NCI-H1092 treated with DMSO at 0.1 percent for 48 hours (cell line): ENCODE results near the gene KCNG1.
"Not testable (repeated sequence)": the region's sequence is repeated elsewhere in the genome, so short reads cannot be mapped to it uniquely, and the experiment has no call there.

Experiments used
- DNase-seq: peaks from one replicate; lab custom pipeline; 2025; lab: John Stamatoyannopoulos, UW

The KCNG1 gene

GRCh38 chr20:51022803-51023616, at the start of gene KCNG1:
TSS of gene KCNG1 (minus strand) at chr20:51023107. CDS start at chr20:51010338, 12,769 bp downstream.
- DNase-seq, result no peak

- no peak for DNase-seq
Measured at GRCh38 chr20:51070621-51071020, 47.7 kb upstream of the KCNG1 start.

GRCh38 chr20:51067792-51068191, 44.9 kb upstream of the KCNG1 start:
- no peak for DNase-seq

- DNase-seq, result no peak
Measured at GRCh38 chr20:51065615-51066014, 42.7 kb upstream of the KCNG1 start.

GRCh38 chr20:51064137-51064536, 41.2 kb upstream of the KCNG1 start:
- DNase-seq, result no peak

GRCh38 chr20:51062065-51062464, 39.2 kb upstream of the KCNG1 start:
- no peak for DNase-seq

- no peak for DNase-seq
Measured at GRCh38 chr20:51061418-51062045, 38.6 kb upstream of the KCNG1 start.

GRCh38 chr20:51060301-51060700, 37.4 kb upstream of the KCNG1 start:
- DNase-seq, result no peak

GRCh38 chr20:51059862-51060261, 37.0 kb upstream of the KCNG1 start:
- no peak for DNase-seq

GRCh38 chr20:51058017-51058416, 35.1 kb upstream of the KCNG1 start:
- DNase-seq, result no peak

- DNase-seq, result no peak
Measured at GRCh38 chr20:51054233-51054632, 31.3 kb upstream of the KCNG1 start.

- DNase-seq, result no peak
Measured at GRCh38 chr20:51050531-51051075, 27.7 kb upstream of the KCNG1 start.

- DNase-seq, result no peak
Measured at GRCh38 chr20:51046021-51046985, 23.4 kb upstream of the KCNG1 start.

GRCh38 chr20:51045492-51045891, 22.6 kb upstream of the KCNG1 start:
- not testable (repeated sequence) for DNase-seq

GRCh38 chr20:51044796-51045195, 21.9 kb upstream of the KCNG1 start:
- DNase-seq, result no peak

GRCh38 chr20:51043811-51044210, 20.9 kb upstream of the KCNG1 start:
- DNase-seq, result no peak

GRCh38 chr20:51042657-51043247, 19.8 kb upstream of the KCNG1 start:
- no peak for DNase-seq

- no peak for DNase-seq
Measured at GRCh38 chr20:51042064-51042463, 19.2 kb upstream of the KCNG1 start.

GRCh38 chr20:51037532-51038115, 14.7 kb upstream of the KCNG1 start:
- peak; percentile 85 for DNase-seq

- peak; percentile 36 for DNase-seq
Measured at GRCh38 chr20:51036827-51037531, 14.1 kb upstream of the KCNG1 start.

- DNase-seq, result no peak
Measured at GRCh38 chr20:51036226-51036625, 13.3 kb upstream of the KCNG1 start.
